Measurements from ENCODE around the gene ARHGAP1.
"Not testable (repeated sequence)": the region's sequence is repeated elsewhere in the genome, so short reads cannot be mapped to it uniquely, and the experiment has no call there.

The ARHGAP1 gene

GRCh38 chr11:46724088-46724487, 23.7 kb upstream of the ARHGAP1 start:
- DNase-seq (ENCODE audit: low read depth in 2 of 3, low spot score in 2 of 3) = no peak

- no peak for DNase-seq (ENCODE audit: low read depth in 2 of 3, low spot score in 2 of 3)
These were observed 22.9 kb upstream of the ARHGAP1 start for GRCh38 chr11:46723359-46723680.

- no peak for DNase-seq (ENCODE audit: low read depth in 2 of 3, low spot score in 2 of 3)
These were observed 22.3 kb upstream of the ARHGAP1 start for GRCh38 chr11:46722566-46723358.

- no peak for DNase-seq (ENCODE audit: low read depth in 2 of 3, low spot score in 2 of 3)
These were observed 20.9 kb upstream of the ARHGAP1 start for GRCh38 chr11:46721286-46721685.

GRCh38 chr11:46719543-46720218, 19.3 kb upstream of the ARHGAP1 start:
- no peak for DNase-seq (ENCODE audit: low read depth in 2 of 3, low spot score in 2 of 3)

- DNase-seq (ENCODE audit: low read depth in 2 of 3, low spot score in 2 of 3) = no peak
These were observed 18.7 kb upstream of the ARHGAP1 start, which contains the start of gene F2 for GRCh38 chr11:46719048-46719542. F2 (plus strand) TSS chr11:46719213; CDS start chr11:46719236, 23 bp downstream.

GRCh38 chr11:46718155-46719019, 18.0 kb upstream of the ARHGAP1 start:
- no peak for DNase-seq (ENCODE audit: low read depth in 2 of 3, low spot score in 2 of 3)

- DNase-seq (ENCODE audit: low read depth in 2 of 3, low spot score in 2 of 3) = not testable (repeated sequence)
These were observed 17.4 kb upstream of the ARHGAP1 start for GRCh38 chr11:46717825-46718154.

- no peak for DNase-seq (ENCODE audit: low read depth in 2 of 3, low spot score in 2 of 3)
These were observed 12.6 kb upstream of the ARHGAP1 start for GRCh38 chr11:46712874-46713576.

GRCh38 chr11:46711303-46711702, 10.9 kb upstream of the ARHGAP1 start:
- DNase-seq (ENCODE audit: low read depth in 2 of 3, low spot score in 2 of 3) = no peak

GRCh38 chr11:46710821-46711269, 10.4 kb upstream of the ARHGAP1 start:
- DNase-seq (ENCODE audit: low read depth in 2 of 3, low spot score in 2 of 3) = no peak

GRCh38 chr11:46709351-46709750, 8.9 kb upstream of the ARHGAP1 start:
- DNase-seq (ENCODE audit: low read depth in 2 of 3, low spot score in 2 of 3) = not testable (repeated sequence)

- no peak for DNase-seq (ENCODE audit: low read depth in 2 of 3, low spot score in 2 of 3)
These were observed 6.5 kb upstream of the ARHGAP1 start for GRCh38 chr11:46706886-46707285.

GRCh38 chr11:46705070-46705688, 4.8 kb upstream of the ARHGAP1 start:
- DNase-seq (ENCODE audit: low read depth in 2 of 3, low spot score in 2 of 3) = no peak

- DNase-seq (ENCODE audit: low read depth in 2 of 3, low spot score in 2 of 3) = no peak
These were observed 747 bp upstream of the ARHGAP1 start for GRCh38 chr11:46701078-46701654.

- no peak for DNase-seq (ENCODE audit: low read depth in 2 of 3, low spot score in 2 of 3)
These were observed 1.8 kb downstream of the ARHGAP1 start for GRCh38 chr11:46698597-46698996.

GRCh38 chr11:46697723-46698122, 2.7 kb downstream of the ARHGAP1 start:
- no peak for DNase-seq (ENCODE audit: low read depth in 2 of 3, low spot score in 2 of 3)

- DNase-seq (ENCODE audit: low read depth in 2 of 3, low spot score in 2 of 3) = no peak
These were observed 3.1 kb downstream of the ARHGAP1 start for GRCh38 chr11:46697303-46697702.

- DNase-seq (ENCODE audit: low read depth in 2 of 3, low spot score in 2 of 3) = no peak
These were observed 4.2 kb downstream of the ARHGAP1 start for GRCh38 chr11:46696212-46696558.

Measured in activated CD8-positive, alpha-beta memory T cell treated with anti-CD3 and anti-CD28 coated beads for 48 hours (primary cell).